Bronchial epithelial cell (primary cell): ENCODE measurements around the gene B3GNT8. TPM values are rescaled to one million over a fixed set of nuclear protein-coding genes. Genes with fewer than 3 reads are reported as not detected.
"Not testable (repeated sequence)": the region's sequence is repeated elsewhere in the genome, so short reads cannot be mapped to it uniquely, and the experiment has no call there.

Experiments used
- DNase-seq: peaks from one replicate; pipeline ENCODE4 v3.0.0-alpha.2; 2010; ENCODE audit warnings: low read depth
- FAIRE-seq: peaks from 2 replicates; lab custom pipeline; 2011; peaks lifted over from hg19 to GRCh38; lab: Jason Lieb, UNC
- H3K27me3 ChIP-seq: 2 replicates; pipeline ENCODE4 v1.5.1; 2011; ENCODE audit warnings: low read length; ENCODE audit not compliant: control insufficient read depth, insufficient read depth
- H3K36me3 ChIP-seq: 2 replicates; pipeline ENCODE4 v1.5.1; 2011; ENCODE audit warnings: low read length; ENCODE audit not compliant: control insufficient read depth, insufficient read depth
- H3K4me3 ChIP-seq: 2 replicates; pipeline ENCODE4 v1.5.1; 2011; ENCODE audit warnings: mild to moderate bottlenecking, low read depth, low read length, control low read depth
- total RNA-seq: library from RNA; depleted of rRNA; stranded (reverse); fragments of >200 nt; gene quantifications from 2 replicates; pipeline ENCODE4 v1.2.1, GENCODE V29; 2014
- TF ChIP-seq, protein P1 (sequence below): IDR thresholded peaks from 2 replicates; pipeline ENCODE4 v1.5.1; 2011; ENCODE audit warnings: mild to moderate bottlenecking, moderate library complexity, low read length, control low read depth, inconsistent platforms; ENCODE audit not compliant: insufficient read depth, severe bottlenecking

The B3GNT8 gene
- total RNA-seq, 1 donor from 2014 or later = 3.2 TPM

DNA sequence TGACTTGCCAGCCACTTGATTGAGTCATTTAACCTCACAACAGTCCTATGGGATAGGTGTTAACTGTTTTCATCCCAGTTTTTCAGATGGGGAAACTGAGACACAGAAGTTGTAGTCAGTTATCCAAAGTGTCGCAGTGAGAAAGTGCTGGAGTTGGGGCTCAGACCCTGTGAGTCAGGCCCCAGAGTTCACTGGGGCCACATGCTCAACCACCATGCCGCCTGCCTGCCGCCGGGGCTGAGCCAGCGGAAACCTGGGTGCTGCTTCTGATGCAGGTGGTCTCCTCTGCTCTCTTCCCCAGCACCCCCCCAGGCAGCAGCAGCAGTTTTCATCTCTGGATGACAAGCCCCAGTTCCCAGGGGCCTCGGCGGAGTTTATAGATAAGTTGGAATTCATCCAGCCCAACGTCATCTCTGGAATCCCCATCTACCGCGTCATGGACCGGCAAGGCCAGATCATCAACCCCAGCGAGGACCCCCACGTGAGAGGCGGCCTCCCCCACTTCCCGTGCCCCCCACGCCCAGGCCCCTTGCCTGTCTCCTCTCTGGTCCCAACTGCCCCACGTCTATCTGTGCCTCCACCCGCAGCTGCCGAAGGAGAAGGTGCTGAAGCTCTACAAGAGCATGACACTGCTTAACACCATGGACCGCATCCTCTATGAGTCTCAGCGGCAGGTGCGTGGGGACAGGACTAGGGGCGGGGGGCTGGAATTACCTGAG is 16.7 kb downstream of the B3GNT8 start:
- FAIRE-seq = no peak
- DNase-seq = no peak
- TF ChIP-seq, protein P1, sequence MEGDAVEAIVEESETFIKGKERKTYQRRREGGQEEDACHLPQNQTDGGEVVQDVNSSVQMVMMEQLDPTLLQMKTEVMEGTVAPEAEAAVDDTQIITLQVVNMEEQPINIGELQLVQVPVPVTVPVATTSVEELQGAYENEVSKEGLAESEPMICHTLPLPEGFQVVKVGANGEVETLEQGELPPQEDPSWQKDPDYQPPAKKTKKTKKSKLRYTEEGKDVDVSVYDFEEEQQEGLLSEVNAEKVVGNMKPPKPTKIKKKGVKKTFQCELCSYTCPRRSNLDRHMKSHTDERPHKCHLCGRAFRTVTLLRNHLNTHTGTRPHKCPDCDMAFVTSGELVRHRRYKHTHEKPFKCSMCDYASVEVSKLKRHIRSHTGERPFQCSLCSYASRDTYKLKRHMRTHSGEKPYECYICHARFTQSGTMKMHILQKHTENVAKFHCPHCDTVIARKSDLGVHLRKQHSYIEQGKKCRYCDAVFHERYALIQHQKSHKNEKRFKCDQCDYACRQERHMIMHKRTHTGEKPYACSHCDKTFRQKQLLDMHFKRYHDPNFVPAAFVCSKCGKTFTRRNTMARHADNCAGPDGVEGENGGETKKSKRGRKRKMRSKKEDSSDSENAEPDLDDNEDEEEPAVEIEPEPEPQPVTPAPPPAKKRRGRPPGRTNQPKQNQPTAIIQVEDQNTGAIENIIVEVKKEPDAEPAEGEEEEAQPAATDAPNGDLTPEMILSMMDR = no peak
- Histone ChIP-seq H3K4me3 (no peak overlapping the region), H3K36me3 (peaks cover 18% of the 10 kb centered on the region), H3K27me3 (no peaks in the 10 kb centered on the region)

DNA sequence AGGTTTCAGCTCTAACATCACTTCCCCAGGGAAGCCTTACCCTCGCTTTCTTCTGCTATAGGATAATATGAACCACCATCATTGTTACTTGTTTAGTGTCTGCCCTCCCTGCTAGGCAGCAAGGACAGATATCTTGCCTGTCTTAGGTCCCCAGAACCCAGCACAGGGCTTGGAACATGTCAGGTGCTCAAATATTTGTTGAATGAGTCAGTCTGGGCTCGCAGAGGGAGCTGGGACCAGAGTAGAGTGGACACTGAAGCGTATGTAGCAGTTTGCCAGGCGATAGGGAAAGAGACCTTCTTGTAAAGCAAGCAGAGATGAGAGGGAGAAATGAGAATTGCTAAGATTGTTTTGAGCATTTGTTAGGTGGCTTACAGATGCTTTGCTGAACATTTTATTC is 17.9 kb downstream of the B3GNT8 start:
- DNase-seq = peak; percentile 73
- Histone ChIP-seq H3K36me3 (peaks cover 11% of the 10 kb centered on the region), H3K27me3 (no peaks in the 10 kb centered on the region), H3K4me3 (no peak overlapping the region)
- TF ChIP-seq, protein P1 = no peak
- FAIRE-seq = peak; percentile 70

DNA sequence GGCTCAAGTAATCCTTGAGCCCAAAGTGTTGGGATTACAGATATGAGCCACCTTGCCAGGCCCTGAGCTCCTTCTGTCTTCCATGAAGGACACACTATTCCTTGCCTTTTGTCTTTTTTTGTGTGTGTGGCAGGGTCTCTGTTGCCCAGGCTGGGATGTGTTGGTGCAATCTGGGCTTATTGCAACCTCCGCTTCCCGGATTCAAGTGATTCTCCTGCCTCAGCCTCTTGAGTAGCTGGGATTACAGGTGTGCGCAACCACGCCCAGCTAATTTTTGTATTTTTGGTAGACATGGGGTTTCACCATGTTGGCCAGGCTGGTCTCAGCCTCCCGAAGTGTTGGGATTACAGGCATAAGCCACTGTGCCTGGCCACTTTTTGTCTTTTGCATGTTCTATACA is 18.3 kb downstream of the B3GNT8 start:
- H3K27me3 ChIP-seq, DNase-seq, H3K4me3 ChIP-seq, H3K36me3 ChIP-seq, FAIRE-seq: not testable (repeated sequence)

DNA sequence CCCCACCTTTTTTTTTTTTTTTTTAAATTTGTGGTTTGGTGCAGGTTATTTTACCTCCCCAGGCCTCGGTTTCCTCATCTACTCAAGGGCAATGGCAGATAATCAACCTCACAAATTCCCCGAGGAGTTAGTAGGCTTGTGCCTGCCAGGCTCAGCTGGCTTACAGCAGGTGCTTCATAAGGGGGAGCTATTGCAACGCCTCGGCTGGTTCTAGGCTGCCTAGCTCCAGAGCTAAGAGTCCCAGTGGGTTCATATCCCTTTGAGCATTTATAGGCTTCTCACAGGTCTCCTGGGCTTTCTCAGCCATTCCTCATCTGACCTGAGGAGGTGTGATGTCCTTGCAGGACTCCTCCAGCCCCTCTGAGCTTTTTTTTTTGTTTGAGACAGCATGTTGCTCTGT is 18.9 kb downstream of the B3GNT8 start:
- H3K36me3 ChIP-seq = peaks cover 7% of the 10 kb centered on the region
- TF ChIP-seq, protein P1 = no peak
- no peak overlapping the region for H3K4me3 ChIP-seq
- DNase-seq (no peak), FAIRE-seq (no peak)
- no peaks in the 10 kb centered on the region for H3K27me3 ChIP-seq

DNA sequence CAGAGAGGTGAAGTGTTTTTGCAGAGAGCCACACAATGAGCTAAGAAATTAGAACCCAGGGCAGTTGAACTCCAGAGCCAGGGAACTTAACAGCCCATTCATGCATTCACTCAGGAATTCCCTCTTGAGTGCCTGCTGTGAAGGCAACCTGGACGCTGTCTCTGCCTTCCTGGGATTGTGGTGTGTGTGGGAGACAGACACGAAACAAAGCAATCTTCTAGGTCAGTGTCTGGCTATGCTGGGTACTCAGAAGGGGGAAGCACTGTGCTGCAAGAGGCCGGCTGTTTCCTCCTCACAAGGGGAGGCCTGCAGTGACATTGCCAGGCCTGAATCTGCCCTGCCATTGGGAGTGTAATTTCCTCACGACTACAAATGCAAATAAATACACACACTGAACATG is 19.9 kb downstream of the B3GNT8 start:
- H3K27me3 ChIP-seq = no peaks in the 10 kb centered on the region
- peaks cover 5% of the 10 kb centered on the region for H3K36me3 ChIP-seq
- H3K4me3 ChIP-seq = no peak overlapping the region
- DNase-seq (no peak), FAIRE-seq (no peak)
- TF ChIP-seq, protein P1 = no peak

DNA sequence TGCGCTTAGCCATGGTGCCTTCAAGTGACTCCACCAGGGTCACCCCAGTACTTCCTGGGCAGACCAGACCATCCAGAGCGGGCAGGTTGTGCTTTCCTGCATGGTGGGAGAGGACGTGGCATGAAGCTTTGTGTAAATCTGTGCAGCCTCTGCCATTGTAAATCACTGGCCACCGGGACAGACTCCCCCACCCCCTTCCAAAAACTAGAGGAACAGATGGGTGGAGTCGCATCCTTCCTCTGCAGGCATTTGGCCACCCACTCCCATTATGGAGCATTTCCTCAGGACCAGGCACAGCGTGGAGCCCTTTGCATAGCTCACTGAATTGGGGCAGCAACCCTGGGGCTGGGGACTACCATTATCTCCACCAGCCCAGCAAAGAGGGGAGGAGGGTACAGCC is 21.4 kb downstream of the B3GNT8 start:
- Histone ChIP-seq H3K27me3 (no peaks in the 10 kb centered on the region), H3K36me3 (peaks cover 2% of the 10 kb centered on the region), H3K4me3 (no peak overlapping the region)
- TF ChIP-seq, protein P1 = no peak
- FAIRE-seq (no peak), DNase-seq (no peak)
